HG03097 (cell line): ENCODE results near the gene MPI.
"Not testable (repeated sequence)": the region's sequence is repeated elsewhere in the genome, so short reads cannot be mapped to it uniquely, and the experiment has no call there.

Experiments used
- ATAC-seq: cut with Tn5 transposase; IDR thresholded peaks from one replicate; pipeline ENCODE4 v1.9.1; 2021; ENCODE audit not compliant: unreplicated experiment, low FRiP score

The MPI gene

DNA sequence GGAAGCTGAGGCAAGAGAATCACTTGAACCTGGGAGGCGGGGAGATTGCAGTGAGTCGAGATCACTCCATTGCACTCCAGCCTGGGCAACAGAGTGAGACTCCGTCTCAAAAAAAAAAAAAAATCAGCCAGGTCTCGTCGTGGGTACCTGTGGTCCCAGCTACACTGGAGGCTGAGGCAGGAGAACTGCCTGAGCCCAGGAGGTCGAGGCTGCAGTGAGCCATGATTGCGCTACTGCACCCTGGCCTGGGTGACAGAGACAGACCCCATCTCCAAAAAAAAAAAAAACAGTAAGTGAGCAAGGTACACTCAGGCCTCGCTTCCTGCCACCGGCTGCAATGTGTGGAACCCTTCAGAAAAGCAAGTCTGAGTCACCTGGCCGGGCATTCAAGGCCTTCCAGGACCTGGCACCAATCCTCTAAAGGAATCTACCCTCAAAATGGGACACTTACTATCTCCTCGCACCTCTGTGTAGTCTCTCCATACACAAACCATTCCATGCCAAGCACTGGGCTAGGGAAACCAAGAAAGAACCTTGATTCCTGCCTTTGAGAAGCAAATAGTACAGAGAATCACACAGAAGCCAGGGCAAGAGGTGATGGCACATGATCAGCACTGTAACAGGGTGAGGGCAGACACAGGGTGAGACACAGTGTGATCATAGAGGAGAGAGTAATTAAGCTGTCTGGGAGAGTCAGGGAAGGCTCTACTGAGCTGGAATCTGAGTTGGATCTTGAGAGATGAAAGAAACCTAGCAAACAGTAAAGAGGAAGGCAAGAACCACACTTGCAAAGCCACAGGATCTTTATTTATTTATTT lies 26.4 kb upstream of the MPI start:
- ATAC-seq, result no peak

DNA sequence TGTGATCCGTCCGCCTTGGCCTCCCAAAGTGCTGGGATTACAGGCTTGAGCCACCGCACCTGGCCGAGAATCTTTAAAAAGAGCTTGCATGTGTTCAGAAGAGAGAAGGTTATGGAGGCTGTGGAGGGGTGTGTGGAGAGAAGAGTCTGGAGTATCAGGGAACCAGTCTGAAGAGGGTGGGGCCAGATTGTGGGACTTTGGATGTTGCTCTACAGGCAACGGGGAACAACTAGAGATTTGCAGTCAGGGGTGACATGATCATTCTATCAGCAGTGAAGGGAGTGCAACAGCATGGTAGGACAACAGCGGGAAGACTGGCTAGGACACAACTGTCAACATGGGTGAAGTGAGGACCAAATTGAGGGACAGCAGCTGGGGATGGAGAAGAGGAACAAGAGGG lies 25.5 kb upstream of the MPI start:
- no peak for ATAC-seq

DNA sequence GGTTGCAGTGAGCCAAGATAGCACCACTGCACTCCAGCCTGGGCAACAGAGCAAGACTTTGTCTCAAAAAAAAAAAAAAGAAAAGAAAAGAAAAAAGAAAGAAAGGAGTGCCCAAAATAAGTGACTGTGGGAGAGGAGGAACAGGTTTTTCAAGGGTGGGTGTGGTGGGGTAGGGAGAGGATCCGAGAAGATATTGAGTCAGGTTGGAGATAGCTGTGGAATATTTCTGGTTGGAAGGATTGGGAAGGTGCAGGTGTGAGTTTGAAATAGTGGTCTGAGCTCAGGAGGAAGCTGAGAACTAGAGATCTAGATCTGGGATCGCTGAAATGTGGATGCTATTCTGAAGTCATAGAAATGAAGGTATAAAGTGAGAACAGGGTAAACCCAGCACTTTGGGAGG lies 24.5 kb upstream of the MPI start:
- ATAC-seq, result no peak

DNA sequence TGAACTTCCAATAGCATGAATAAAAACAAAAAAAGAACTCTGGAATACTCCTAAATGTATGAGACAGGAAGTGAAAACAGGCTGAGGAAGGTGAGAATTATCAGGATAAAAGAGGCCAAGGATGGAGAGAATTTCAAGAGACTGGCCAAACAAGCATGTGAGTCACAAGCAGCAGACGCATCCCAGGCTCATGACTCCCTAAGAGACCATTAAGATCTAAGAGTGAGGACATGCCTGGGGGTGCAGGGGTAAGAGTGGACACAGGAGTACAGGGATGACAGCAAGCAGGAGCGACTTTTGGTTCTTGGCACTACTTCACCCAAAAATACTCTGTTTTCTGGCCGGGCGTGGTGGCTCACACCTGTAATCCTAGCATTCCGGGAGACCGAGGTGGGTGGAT lies 23.8 kb upstream of the MPI start:
- no peak for ATAC-seq

DNA sequence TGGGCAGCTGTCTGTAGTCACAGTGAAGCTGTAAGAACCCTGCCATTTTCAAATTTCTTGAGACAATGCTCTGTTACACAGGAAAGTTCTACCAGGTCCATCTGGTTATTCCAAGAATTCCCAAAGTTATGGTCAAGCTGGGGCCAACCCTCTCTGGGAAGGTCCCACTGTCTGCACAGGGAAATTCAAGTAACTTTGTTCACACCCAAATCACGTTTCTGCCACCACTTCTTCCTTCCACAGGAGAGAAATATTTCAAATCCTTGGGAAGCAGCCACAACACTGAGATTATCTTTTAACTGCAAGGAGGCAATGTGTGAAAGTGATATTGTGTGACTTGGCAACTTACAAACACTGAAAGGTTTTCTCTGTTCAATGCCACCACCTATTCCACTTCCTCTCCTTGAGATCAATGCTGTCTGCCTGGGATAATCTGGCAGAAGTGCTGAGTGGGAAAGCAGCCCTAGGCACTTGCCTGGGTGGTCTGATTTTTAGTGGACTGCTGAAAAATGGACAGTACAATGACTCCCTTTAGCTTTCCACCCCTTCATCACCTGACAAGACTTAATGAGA lies 22.3 kb upstream of the MPI start:
- ATAC-seq, result no peak

DNA sequence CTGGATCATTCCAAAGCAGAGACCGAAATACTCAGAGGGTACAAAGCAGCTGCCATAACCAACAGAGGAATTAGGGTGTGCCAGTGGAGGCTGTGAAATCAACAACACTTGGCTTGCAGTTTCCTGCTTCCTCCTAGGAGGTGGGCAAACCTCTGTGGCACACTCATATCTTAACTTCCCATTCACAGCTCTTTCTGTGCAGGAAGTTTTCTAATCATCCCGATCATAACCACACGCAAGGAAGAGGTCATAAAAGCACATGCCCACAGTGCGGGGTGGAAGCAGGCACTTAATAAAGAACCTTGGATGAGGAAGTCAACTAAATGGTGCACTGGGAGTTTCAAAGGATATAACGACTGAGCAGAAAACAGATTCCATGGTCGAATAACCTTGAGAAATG lies 21.8 kb upstream of the MPI start:
- ATAC-seq, result no peak

DNA sequence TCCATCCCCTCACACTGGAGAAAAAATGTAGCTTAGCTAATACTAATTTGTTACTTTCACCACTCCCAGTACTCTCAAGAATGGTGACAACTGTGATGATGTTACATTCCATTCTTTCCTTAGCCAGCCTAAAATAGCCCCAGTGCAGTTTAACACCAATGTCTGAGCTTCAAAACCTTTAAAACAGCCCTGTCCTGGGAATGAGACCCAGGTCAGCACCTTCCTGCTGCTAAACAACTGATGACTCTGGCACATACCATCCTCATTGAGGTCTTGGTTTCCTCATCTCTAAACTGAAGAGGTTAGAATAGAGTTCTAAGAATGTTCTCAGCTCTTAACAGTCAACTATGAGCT lies 20.5 kb upstream of the MPI start:
- ATAC-seq, result peak; percentile 4

DNA sequence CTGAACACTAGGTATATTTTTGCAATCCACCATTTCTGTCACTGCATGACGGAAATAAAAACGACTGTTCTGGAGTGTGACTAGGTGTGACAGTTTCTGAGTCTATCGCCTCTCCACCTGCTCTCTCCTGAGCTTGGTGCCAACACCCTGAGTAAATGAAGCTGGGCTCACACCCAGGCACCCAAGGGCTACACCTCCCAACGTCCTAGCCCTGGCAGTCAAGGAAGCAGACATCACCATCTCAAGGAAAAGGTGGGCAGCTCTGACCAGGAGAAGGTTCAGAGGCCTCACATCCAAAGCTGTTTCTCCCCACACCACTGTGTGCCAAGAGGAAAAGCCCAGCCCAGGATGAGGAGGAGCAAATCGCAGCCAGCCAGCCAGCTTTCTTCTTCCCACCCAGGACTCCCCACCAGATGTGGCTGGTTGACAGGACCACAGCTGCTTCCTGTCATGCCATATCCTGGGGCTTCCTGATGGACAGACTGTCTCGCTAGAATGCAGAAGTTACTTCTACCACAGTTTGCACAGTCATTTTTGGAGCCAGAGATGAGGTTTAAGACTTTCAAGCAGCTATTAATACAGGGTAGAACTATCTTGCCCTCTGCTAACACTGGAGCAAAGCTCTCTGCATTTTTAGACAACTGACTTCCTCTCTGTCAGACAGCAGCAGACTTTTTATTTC lies 20.0 kb upstream of the MPI start:
- ATAC-seq, result peak; percentile 69

DNA sequence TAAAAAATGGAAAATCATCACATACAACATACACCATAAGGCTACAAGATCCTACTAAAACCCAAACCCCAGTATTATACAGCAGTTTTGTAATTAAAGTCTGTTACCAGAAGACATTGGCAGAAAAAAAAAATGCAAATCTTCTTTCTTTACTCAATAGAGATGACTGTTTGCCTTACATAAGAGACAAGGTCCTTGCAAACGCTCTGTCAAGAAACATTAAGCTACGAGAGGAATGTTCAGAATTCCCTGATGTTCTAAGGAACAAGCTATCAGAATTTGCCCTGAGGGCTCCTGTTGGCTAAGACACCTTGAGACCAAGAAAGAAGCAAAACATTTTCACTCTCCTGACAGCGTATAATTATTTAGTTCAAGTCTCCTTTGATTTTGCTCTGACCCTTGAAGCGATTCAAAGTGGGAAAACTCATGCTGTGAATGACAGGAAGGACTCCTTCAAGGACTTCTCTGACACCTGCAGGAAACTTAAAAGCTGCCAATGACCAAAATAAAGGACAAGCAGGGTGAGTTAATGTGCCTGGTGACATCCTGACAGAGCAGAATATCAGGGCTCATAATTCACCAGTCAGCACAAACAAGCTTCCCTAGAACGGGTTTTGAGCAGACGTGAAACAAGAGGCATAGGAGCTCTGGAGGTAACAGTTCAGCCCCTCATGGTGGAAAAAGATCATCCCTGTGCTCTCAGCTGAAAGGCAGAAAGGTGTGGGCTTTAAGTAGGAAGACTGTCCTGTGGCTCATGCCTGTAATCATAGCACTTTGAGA lies 19.2 kb upstream of the MPI start:
- ATAC-seq, result no peak

DNA sequence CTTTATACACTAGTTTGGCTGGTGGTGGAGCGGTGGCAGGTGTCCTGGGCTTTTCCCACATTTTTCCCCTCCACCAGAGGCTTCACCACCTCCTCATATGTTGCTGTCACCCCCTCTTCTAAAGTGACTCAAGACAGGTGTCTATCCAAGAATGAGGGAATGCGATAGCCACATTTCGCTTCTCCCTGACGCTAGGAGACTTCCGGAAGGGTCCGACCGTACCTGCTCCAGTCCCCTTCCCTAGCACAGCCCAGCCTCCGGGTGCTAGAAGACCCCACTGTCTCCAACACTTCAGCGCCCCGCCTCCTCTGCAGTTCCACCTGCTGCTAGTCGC lies 17.2 kb upstream of the MPI start:
- no peak for ATAC-seq

DNA sequence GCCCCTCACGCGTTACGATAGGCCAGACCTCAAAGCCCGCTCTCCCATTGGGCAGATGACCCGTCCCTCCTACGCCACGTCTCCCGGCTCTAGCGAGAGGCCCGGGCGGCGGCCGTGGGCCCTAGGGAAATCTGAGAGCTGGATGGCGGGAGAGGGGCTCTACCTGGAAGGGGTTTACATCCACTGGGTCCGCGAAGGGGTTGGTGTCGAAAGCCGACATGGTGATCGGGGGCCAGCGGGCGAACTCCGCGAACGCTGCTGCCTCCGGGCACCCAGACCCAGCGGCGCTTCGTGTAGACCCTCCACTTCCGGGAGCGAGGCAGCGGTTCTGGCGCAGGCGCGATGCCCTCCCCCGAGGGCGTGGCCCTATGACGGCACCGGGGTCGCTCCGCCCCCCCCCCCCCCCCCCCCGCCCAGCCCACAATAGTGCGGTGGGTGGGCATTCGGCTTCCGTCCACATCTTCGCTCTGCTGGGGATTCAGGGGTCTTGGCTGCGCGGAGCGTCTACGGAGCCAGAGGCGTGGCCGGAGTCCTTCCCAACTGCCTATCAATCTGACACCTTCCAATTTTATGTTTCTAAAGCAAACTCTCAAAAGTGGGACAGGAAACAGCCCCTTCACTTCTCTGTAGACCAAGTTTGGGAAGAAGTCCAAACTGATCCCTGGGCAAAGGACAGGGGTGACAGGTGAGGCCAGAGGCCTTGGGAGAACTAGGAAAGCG lies 16.6 kb upstream of the MPI start, which contains the start of gene SCAMP2:
SCAMP2 (minus strand) TSS at position 330 of the 720 bp plus-strand sequence; CDS start at position 220, 110 bp downstream.
- ATAC-seq, result peak; percentile 60

DNA sequence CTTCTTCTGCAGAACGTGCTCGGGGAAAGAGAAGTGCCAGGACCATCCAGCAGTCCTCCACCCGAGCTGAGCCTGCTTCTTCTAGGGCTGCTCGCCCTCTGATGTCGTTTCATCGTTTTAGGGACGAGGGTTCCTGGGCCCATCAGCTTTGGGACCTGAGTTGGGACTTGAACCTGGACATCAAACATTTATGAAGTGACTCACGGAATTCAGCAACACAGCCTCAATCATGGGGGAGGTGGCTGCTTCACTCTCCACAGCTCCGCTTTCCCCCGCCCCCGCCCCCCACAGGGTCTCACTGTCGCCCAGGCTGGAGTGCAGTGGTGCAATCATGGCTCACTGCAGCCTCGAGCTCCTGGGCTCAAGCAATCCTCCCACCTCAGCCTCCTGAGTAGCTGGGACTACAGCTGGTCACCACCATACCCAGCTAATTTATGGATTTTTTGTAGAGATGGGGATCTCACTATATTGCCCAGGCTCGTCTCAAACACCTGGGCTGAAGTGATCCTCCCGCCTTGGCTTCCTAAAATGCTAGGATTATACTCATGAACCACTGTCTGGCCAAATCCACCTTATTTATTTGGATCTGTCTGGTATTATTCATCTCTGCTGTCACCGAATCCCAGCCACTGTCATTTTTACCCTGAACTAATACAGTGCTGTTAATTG lies 16.0 kb upstream of the MPI start:
- ATAC-seq, result no peak

DNA sequence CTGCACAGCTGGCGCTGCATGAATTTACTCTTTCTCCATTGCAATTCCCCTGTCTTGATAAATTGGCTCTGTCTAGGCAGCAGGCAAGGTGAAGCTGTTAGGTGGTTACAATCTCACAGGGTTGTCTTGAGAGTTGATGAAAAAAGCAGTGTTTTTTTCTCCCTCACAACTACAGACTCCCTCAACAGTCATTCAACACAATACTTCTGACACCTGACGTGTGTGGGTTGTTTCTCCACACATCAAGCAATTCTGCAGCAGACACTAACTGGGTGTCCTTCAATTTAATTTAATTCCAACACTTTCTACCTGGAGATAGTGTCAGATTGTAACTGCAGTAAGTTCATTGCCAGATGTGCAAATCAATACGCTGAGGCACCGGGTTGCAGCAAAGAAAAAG lies 11.6 kb upstream of the MPI start:
- ATAC-seq, result no peak

DNA sequence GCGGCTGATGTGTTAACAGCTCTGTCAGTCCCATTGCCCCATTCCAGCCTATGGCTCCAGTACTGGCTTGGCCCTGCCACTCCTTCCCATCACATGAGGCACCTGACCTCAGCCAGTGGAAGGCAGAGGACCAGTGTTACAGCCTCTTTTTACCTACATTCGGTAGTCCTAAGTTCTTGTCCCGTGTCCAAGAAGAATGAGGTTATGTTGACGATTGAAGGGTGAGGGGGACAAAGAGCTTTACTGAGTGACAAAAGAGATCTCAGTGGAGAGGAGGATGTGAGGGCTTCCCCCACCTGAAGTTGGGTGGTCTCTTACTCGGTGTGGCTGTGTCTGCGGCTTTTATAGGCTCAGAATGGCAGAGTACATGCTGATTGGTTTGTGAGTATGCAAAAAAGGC lies 7.3 kb upstream of the MPI start:
- no peak for ATAC-seq

DNA sequence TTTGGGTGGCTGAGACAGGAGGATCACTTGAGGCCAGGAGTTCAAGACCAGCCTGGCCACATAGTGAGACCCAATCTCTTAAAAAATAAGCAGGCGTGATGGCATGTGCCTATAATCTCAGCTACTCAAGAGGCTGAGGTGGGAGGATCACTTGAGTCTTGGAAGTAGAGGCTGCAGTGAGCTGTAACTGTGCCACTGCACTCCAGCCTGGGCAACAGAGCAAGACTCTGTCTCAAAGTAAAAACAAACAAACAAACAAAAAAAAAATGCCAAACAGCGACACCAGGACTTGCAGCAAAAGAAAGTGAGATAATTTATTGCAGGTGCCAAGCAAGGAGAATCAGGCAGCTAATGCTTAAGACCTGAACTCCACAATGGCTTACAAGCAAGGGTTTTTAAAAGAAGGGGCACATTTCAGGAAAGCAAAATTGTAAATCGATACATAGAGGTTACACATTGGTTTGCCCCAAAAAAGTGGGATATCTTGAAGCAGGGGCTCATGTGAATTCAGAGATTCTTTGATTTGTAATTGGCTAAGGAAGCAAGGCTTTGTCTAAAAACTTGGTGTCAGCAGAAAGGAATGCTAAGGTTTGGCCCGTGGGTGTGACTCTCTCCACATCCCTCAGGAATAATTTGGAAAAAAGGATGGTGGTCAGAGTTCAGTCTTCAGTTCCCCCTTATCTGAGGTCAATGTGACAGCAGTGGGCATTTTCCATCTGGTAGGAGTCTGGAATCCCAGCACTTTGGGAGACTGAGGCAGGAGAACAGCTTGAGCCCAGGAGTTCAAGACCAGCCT lies 5.2 kb upstream of the MPI start:
- ATAC-seq, result no peak

DNA sequence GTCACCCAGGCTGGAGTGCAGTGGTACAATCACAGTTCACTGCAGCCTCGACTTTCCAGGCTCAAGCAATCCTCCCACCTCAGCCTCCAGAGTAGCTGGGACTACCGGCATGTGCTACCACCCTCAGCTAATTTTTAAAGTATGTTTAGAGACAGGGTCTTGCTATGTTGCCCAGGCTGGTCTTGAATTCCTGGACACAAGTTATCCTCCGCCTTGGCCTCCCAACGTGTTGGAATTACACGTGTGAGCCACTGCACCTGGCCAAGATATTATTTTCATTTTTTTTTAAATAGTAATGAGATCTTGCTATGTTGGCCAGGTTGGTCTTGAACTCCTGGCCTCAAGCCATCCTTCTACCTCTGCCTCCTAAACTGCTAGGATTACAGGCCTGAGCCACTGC lies 4.4 kb upstream of the MPI start:
- ATAC-seq, result no peak

DNA sequence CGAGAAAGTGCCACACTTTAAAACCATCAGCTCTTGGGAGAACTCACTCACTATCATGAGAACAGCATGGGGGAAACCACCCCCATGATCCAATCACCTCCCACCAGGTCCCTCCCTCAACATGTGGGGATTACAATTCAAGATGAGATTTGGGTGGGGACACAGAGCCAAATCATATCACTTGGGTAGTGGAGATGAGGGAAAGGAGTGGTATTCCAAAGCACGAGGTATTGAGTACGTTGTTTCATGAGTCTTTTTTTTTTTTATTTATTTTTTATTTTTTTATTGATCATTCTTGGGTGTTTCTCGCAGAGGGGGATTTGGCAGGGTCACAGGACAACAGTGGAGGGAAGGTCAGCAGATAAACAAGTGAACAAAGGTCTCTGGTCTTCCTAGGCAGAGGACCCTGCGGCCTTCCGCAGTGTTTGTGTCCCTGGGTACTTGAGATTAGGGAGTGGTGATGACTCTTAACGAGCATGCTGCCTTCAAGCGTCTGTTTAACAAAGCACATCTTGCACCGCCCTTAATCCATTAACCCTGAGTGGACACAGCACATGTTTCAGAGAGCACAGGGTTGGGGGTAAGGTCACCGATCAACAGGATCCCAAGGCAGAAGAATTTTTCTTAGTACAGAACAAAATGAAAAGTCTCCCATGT lies 2.2 kb upstream of the MPI start:
- not testable (repeated sequence) for ATAC-seq

DNA sequence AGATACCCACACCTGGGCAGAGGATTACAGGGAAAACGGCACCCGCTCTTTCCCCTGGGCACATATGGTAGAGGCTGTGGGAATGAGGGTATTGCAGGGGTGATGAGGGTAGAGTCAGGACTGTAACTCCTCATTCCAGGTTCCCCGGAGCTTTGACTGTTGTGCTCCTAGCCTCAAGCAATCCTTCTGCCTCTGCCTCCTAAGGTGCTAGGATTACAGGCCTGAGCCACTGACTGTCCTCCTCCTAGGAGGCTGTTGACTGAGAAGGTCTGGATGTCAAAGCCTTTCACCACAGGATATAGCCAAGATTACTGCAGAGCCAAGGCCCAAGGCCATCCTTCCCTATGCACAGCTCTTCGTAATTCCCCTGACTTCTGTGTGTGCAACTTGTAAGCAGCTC lies 1.1 kb upstream of the MPI start:
- no peak for ATAC-seq

DNA sequence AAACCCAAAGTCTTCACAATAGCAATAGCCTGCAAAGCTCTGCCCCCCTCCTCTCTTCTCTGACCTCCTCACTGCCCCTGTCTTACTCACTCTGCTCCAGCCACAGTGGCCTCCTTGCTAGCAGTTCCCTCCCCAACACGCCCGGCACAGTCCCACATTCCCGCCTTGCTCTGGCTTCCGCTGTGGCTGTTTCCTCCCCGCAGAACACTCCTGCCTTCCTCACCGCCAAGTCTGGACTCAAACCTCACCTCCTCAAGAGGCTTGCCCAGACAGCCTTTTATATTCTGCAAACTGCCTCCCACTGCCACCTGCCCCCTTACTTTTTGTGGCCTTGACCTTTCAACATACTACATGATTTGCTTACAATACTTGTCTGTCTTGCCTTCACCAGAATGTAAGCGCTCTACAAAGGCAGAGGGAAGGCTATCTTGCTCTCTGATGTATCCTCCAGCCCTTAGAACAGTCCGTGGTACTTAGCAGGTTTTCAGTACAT lies 406 bp upstream of the MPI start:
- ATAC-seq, result no peak
